NCI-H748 treated with DMSO at 0.1 percent for 48 hours (cell line): ENCODE data around the gene ST14.
"Not testable (repeated sequence)": the region's sequence is repeated elsewhere in the genome, so short reads cannot be mapped to it uniquely, and the experiment has no call there.

ENCODE experiments used
- DNase-seq: peaks from one replicate; lab custom pipeline; 2025; lab: John Stamatoyannopoulos, UW

The ST14 gene

GRCh38 chr11:130189492-130190210, 30.1 kb downstream of the ST14 start:
- DNase-seq = no peak

- no peak for DNase-seq
Observed at GRCh38 chr11:130190371-130190881, 30.8 kb downstream of the ST14 start.

GRCh38 chr11:130191896-130192295, 32.3 kb downstream of the ST14 start:
- no peak for DNase-seq

- DNase-seq = no peak
Observed at GRCh38 chr11:130192845-130193267, 33.3 kb downstream of the ST14 start.

- not testable (repeated sequence) for DNase-seq
Observed at GRCh38 chr11:130193551-130193950, 34.0 kb downstream of the ST14 start.

GRCh38 chr11:130194241-130195023, 34.9 kb downstream of the ST14 start:
- DNase-seq = no peak

GRCh38 chr11:130197386-130198035, 37.9 kb downstream of the ST14 start:
- no peak for DNase-seq

GRCh38 chr11:130198292-130198691, 38.7 kb downstream of the ST14 start:
- DNase-seq = no peak

GRCh38 chr11:130198964-130199363, 39.4 kb downstream of the ST14 start:
- no peak for DNase-seq

GRCh38 chr11:130199792-130200191, 40.2 kb downstream of the ST14 start:
- DNase-seq = no peak

- DNase-seq = no peak
Observed at GRCh38 chr11:130201026-130201425, 41.4 kb downstream of the ST14 start.

GRCh38 chr11:130202009-130202817, 42.6 kb downstream of the ST14 start:
- DNase-seq = no peak

- DNase-seq = no peak
Observed at GRCh38 chr11:130202818-130203689, 43.5 kb downstream of the ST14 start.

- no peak for DNase-seq
Observed at GRCh38 chr11:130203766-130204702, 44.5 kb downstream of the ST14 start.

GRCh38 chr11:130204703-130205095, 45.1 kb downstream of the ST14 start:
- no peak for DNase-seq

- no peak for DNase-seq
Observed at GRCh38 chr11:130206141-130206540, 46.6 kb downstream of the ST14 start.

- no peak for DNase-seq
Observed at GRCh38 chr11:130208241-130209127, 48.9 kb downstream of the ST14 start.

GRCh38 chr11:130209128-130209932, 49.7 kb downstream of the ST14 start:
- DNase-seq = no peak
